Mammary epithelial cell (primary cell): ENCODE data around the gene NTNG1.

Source experiments
- EZH2 ChIP-seq: IDR thresholded peaks from 2 replicates; pipeline ENCODE4 v1.6.1; 2012; ENCODE audit warnings: low read length, inconsistent platforms, borderline replicate concordance
- TF ChIP-seq, protein P1 (sequence below), 2 donors: IDR thresholded peaks in 1 of 2; conservative IDR thresholded peaks in 1 of 2; 2 replicates each; pipeline ENCODE4 v1.5.1; 2011 to 2012; ENCODE audit warnings: inconsistent platforms in 2 of 2, low read length in 2 of 2, mild to moderate bottlenecking in 2 of 2, control low read depth in 1 of 2, low read depth in 1 of 2; ENCODE audit not compliant: insufficient read depth in 1 of 2; ENCODE audit errors: extremely low read depth in 1 of 2

GRCh38 chr1:107140703-107141490 lies at the start of gene NTNG1:
- TF ChIP-seq, protein P1, sequence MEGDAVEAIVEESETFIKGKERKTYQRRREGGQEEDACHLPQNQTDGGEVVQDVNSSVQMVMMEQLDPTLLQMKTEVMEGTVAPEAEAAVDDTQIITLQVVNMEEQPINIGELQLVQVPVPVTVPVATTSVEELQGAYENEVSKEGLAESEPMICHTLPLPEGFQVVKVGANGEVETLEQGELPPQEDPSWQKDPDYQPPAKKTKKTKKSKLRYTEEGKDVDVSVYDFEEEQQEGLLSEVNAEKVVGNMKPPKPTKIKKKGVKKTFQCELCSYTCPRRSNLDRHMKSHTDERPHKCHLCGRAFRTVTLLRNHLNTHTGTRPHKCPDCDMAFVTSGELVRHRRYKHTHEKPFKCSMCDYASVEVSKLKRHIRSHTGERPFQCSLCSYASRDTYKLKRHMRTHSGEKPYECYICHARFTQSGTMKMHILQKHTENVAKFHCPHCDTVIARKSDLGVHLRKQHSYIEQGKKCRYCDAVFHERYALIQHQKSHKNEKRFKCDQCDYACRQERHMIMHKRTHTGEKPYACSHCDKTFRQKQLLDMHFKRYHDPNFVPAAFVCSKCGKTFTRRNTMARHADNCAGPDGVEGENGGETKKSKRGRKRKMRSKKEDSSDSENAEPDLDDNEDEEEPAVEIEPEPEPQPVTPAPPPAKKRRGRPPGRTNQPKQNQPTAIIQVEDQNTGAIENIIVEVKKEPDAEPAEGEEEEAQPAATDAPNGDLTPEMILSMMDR (conservative IDR thresholded peaks at IDR 0.05 in 1 of 2, IDR thresholded peaks at IDR 0.05 in 1 of 2; ENCODE audit: extremely low read depth in 1 of 2, insufficient read depth in 1 of 2, low read depth in 1 of 2, low read length in 2 of 2): no peak
- no peak for TF ChIP-seq EZH2
